CD14-positive monocyte (primary cell): ENCODE measurements around the gene FANCM. TPM values are rescaled to one million over a fixed set of nuclear protein-coding genes. Genes with fewer than 3 reads are reported as not detected.

Experiments
- DNase-seq, 3 donors: peaks; one replicate each; pipeline ENCODE4 v3.0.0-alpha.2; 2011 to 2022
- H2AFZ ChIP-seq: 2 replicates; pipeline ENCODE4 v1.6.0; 2012; ENCODE audit warnings: mild to moderate bottlenecking, low read depth, low read length, inconsistent platforms; ENCODE audit not compliant: insufficient read depth, poor library complexity, severe bottlenecking
- H3K27ac ChIP-seq, 2 donors: 1 replicate in 1 of 2; 2 replicates in 1 of 2; pipeline ENCODE4 v1.5.1; 2012 to 2013; ENCODE audit warnings: low read length in 2 of 2, control low read depth in 1 of 2, inconsistent platforms in 1 of 2, low read depth in 1 of 2, mild to moderate bottlenecking in 1 of 2
- H3K27me3 ChIP-seq, 2 donors: one replicate each; pipeline versions ENCODE4 v1.6.0 to v1.6.1; 2011 to 2013; ENCODE audit warnings: low read length in 2 of 2; ENCODE audit not compliant: control insufficient read depth in 2 of 2, insufficient read depth in 2 of 2
- H3K36me3 ChIP-seq, 2 donors: replicated peaks in 1 of 2; 1 replicate in 1 of 2; 2 replicates in 1 of 2; pipeline versions ENCODE4 v1.5.1 to v1.6.1; 2012 to 2013; ENCODE audit warnings: low read length in 2 of 2, control low read depth in 1 of 2, inconsistent platforms in 1 of 2, mild to moderate bottlenecking in 1 of 2; ENCODE audit not compliant: insufficient read depth in 2 of 2, control insufficient read depth in 1 of 2
- H3K4me1 ChIP-seq, 2 donors: 1 replicate in 1 of 2; 2 replicates in 1 of 2; pipeline versions ENCODE4 v1.5.1 to v1.6.1; 2012 to 2013; ENCODE audit warnings: low read length in 2 of 2, control low read depth in 1 of 2, inconsistent platforms in 1 of 2, mild to moderate bottlenecking in 1 of 2, moderate library complexity in 1 of 2; ENCODE audit not compliant: insufficient read depth in 2 of 2, control insufficient read depth in 1 of 2
- H3K4me2 ChIP-seq: replicated peaks from 2 replicates; pipeline ENCODE3; 2012; ENCODE audit warnings: low read length, moderate library complexity, mild to moderate bottlenecking; ENCODE audit not compliant: poor library complexity, severe bottlenecking; ENCODE audit errors: extremely low read depth
- H3K4me3 ChIP-seq, 3 experiments: fragments of 200-600 bp in 1 of 3; sonication (generic) in 1 of 3; replicated peaks in 1 of 3; 1 replicate in 2 of 3; 2 replicates in 1 of 3; pipeline ENCODE4 v1.5.1; 2011 to 2013; ENCODE audit warnings: low read length in 3 of 3, mild to moderate bottlenecking in 3 of 3, control low read depth in 2 of 3, low read depth in 2 of 3, inconsistent platforms in 1 of 3, moderate library complexity in 1 of 3
- H3K79me2 ChIP-seq: 2 replicates; pipeline ENCODE4 v1.6.0; 2012; ENCODE audit warnings: mild to moderate bottlenecking, control low read depth, inconsistent platforms, low read length, moderate library complexity; ENCODE audit not compliant: insufficient read depth
- H3K9ac ChIP-seq: 2 replicates; pipeline ENCODE4 v1.6.0; 2017; ENCODE audit warnings: low read length, mild to moderate bottlenecking; ENCODE audit not compliant: insufficient read depth, poor library complexity, severe bottlenecking
- H3K9me3 ChIP-seq, 2 donors: replicated peaks in 1 of 2; 1 replicate in 1 of 2; 2 replicates in 1 of 2; pipeline versions ENCODE4 v1.5.1 to v1.6.1; 2012 to 2013; ENCODE audit warnings: low read length in 2 of 2, control low read depth in 1 of 2; ENCODE audit not compliant: control insufficient read depth in 1 of 2, insufficient read depth in 1 of 2
- H4K20me1 ChIP-seq: 2 replicates; pipeline ENCODE4 v1.6.0; 2012; ENCODE audit warnings: mild to moderate bottlenecking, low read length, control low read depth, moderate library complexity; ENCODE audit not compliant: insufficient read depth
- H3K27ac Mint-ChIP-seq, 7 donors: one replicate each; pipeline ENCODE4 v1.8.0; 2020; ENCODE audit warnings: mild to moderate bottlenecking in 7 of 7, mixed read lengths in 7 of 7, moderate library complexity in 6 of 7, inconsistent platforms in 2 of 7
- H3K27me3 Mint-ChIP-seq, 3 donors: one replicate each; pipeline ENCODE4 v1.8.0; 2021 to 2022; ENCODE audit warnings: low read depth in 3 of 3, mild to moderate bottlenecking in 3 of 3, mixed read lengths in 3 of 3, moderate library complexity in 3 of 3, inconsistent platforms in 1 of 3
- H3K36me3 Mint-ChIP-seq, 2 donors: one replicate each; pipeline ENCODE4 v1.8.0; 2020; ENCODE audit warnings: mixed read lengths in 2 of 2, inconsistent platforms in 1 of 2, mild to moderate bottlenecking in 1 of 2
- H3K4me1 Mint-ChIP-seq: one replicate; pipeline ENCODE4 v1.8.0; 2020; ENCODE audit warnings: mild to moderate bottlenecking, mixed read lengths
- H3K4me3 Mint-ChIP-seq, 2 donors: one replicate each; pipeline ENCODE4 v1.8.0; 2020; ENCODE audit warnings: mild to moderate bottlenecking in 2 of 2, mixed read lengths in 2 of 2, moderate library complexity in 1 of 2
- H3K9me3 Mint-ChIP-seq, 7 donors: one replicate each; pipeline ENCODE4 v1.8.0; 2020 to 2022; ENCODE audit warnings: mixed read lengths in 7 of 7, mild to moderate bottlenecking in 6 of 7, moderate library complexity in 6 of 7, inconsistent platforms in 2 of 7
- WGBS: methylation state at CpG from one replicate; pipeline ENCODE4 v1.1.5; 2013; ENCODE audit warnings: missing lambda C conversion rate; ENCODE audit not compliant: insufficient coverage; 5-methylcytosine and 5-hydroxymethylcytosine counted together
- intact Hi-C, 2 donors: fragments of 100-400 bp; cut with micrococcal nuclease; formaldehyde crosslinking; loops; one replicate each; pipeline versions ENCODE4 v1.15.0 to v1.15.1; 2023
- polyA plus RNA-seq, 3 donors: library from polyadenylated mRNA; depleted of rRNA in 1 of 3; unstranded in 2 of 3; stranded (reverse) in 1 of 3; fragments of 300-500 nt in 2 of 3; fragments of >200 nt in 1 of 3; fragmentation: Illumina TruSeq in 2 of 3; gene quantifications; 1 replicate in 2 of 3; 2 replicates in 1 of 3; pipeline ENCODE4 v1.2.3, GENCODE V29; 2012 to 2021
- TF ChIP-seq, protein P1 (sequence below): fragments of 200-600 bp; IDR thresholded peaks from one replicate; pipeline ENCODE4 v1.8.0; 2022; ENCODE audit warnings: antibody characterized with exemption, mild to moderate bottlenecking

Gene FANCM
- polyA plus RNA-seq, 3 donors, result 0.66 to 1.6 (median 1.2) TPM

DNA sequence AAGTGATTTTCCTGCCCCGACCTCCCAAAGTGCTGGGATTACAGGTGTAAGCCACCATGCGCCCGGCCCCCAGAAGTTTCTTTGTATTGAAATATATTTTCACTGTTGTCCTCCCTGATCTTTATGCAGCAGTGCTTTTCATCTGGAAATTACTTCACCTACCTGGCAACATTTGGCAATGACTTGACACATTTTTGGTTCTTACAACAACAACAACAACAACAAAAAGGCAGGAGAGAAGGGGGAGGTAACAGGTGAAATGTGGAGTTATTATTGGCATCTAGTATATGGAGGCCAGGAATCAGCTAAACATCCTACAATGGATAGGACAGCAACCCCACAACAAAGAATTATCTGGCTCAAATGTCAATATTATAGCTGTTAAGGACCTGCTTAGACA, 13.9 kb downstream of the FANCM start:
- Histone ChIP-seq H3K27me3 (no peaks in the 10 kb centered on the region), H3K9me3 (no peaks in the 10 kb centered on the region), H3K27ac (no peak overlapping the region), H3K79me2 (peaks cover 7% of the 10 kb centered on the region), H3K4me1 (no peaks in the 10 kb centered on the region), H3K36me3 (peaks cover 3 to 29% of the 10 kb centered on the region in 2 donors), H3K4me2 (no peak overlapping the region), H3K9ac (no peak overlapping the region), H4K20me1 (no peaks in the 10 kb centered on the region), H3K4me3 (no peak overlapping the region), H2AFZ (no peak overlapping the region)
- WGBS, result no CpG with 5 or more reads among the region's 3 CpGs
- TF ChIP-seq, protein P1, sequence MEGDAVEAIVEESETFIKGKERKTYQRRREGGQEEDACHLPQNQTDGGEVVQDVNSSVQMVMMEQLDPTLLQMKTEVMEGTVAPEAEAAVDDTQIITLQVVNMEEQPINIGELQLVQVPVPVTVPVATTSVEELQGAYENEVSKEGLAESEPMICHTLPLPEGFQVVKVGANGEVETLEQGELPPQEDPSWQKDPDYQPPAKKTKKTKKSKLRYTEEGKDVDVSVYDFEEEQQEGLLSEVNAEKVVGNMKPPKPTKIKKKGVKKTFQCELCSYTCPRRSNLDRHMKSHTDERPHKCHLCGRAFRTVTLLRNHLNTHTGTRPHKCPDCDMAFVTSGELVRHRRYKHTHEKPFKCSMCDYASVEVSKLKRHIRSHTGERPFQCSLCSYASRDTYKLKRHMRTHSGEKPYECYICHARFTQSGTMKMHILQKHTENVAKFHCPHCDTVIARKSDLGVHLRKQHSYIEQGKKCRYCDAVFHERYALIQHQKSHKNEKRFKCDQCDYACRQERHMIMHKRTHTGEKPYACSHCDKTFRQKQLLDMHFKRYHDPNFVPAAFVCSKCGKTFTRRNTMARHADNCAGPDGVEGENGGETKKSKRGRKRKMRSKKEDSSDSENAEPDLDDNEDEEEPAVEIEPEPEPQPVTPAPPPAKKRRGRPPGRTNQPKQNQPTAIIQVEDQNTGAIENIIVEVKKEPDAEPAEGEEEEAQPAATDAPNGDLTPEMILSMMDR, result no peak
- no peaks in the 10 kb centered on the region for H3K4me1 Mint-ChIP-seq
- H3K9me3 Mint-ChIP-seq, result peaks cover 0 to 3% (median 0%) of the 10 kb centered on the region in 7 donors
- peaks cover 25 to 40% of the 10 kb centered on the region in 2 donors for H3K36me3 Mint-ChIP-seq
- peaks cover 0 to 3% (median 0%) of the 10 kb centered on the region in 3 donors for H3K27me3 Mint-ChIP-seq
- no peak for DNase-seq
- H3K4me3 Mint-ChIP-seq, result no peak overlapping the region
- intact Hi-C loops, result no loop called here
- no peak overlapping the region for H3K27ac Mint-ChIP-seq

GRCh38 chr14:45150386-45150890, 14.7 kb downstream of the FANCM start:
- H3K4me1 ChIP-seq, result no peaks in the 10 kb centered on the region
- H3K4me3 ChIP-seq, result no peak overlapping the region
- TF ChIP-seq, protein P1, result no peak
- no peak overlapping the region for H3K4me2 ChIP-seq
- Mint-ChIP-seq H3K27me3 (peaks cover 0 to 3% (median 0%) of the 10 kb centered on the region in 3 donors), H3K36me3 (peaks cover 23 to 32% of the 10 kb centered on the region in 2 donors), H3K9me3 (peaks cover 0 to 2% (median 0%) of the 10 kb centered on the region in 7 donors), H3K4me3 (no peak overlapping the region), H3K27ac (no peak overlapping the region), H3K4me1 (no peaks in the 10 kb centered on the region)
- no peak for DNase-seq
- no peak overlapping the region for H3K9ac ChIP-seq
- no peaks in the 10 kb centered on the region for H3K27me3 ChIP-seq
- H3K27ac ChIP-seq, result no peak overlapping the region
- peaks cover 7% of the 10 kb centered on the region for H3K79me2 ChIP-seq
- no peaks in the 10 kb centered on the region for H3K9me3 ChIP-seq
- peaks cover 3 to 29% of the 10 kb centered on the region in 2 donors for H3K36me3 ChIP-seq
- H4K20me1 ChIP-seq, result no peaks in the 10 kb centered on the region
- intact Hi-C loops, result no loop called here
- 92% methylated on average over 2 of the region's 4 CpGs for WGBS
- H2AFZ ChIP-seq, result no peak overlapping the region
